Spinal cord (tissue), 10 donors: ENCODE measurements around the gene SPON1. TPM values are rescaled to one million over a fixed set of nuclear protein-coding genes. Genes with fewer than 3 reads are reported as not detected.
"Not testable (repeated sequence)": the region's sequence is repeated elsewhere in the genome, so short reads cannot be mapped to it uniquely, and the experiment has no call there.

ENCODE experiments used
- DNase-seq, 6 donors: peaks; one replicate each; pipeline versions ENCODE4 v3.0.0 to v3.0.0-alpha.2; 2013 to 2015; ENCODE audit warnings: low spot score in 6 of 6, low read depth in 4 of 6
- H3K27ac ChIP-seq: one replicate; pipeline ENCODE4 v1.5.1; 2013; ENCODE audit warnings: low read depth, low read length, control low read depth
- H3K27me3 ChIP-seq: one replicate; pipeline ENCODE4 v1.6.1; 2013; ENCODE audit warnings: low read length; ENCODE audit not compliant: control insufficient read depth, insufficient read depth
- H3K36me3 ChIP-seq: one replicate; pipeline ENCODE4 v1.6.1; 2013; ENCODE audit warnings: low read length; ENCODE audit not compliant: control insufficient read depth, insufficient read depth
- H3K4me1 ChIP-seq: one replicate; pipeline ENCODE4 v1.6.1; 2013; ENCODE audit warnings: low read length; ENCODE audit not compliant: control insufficient read depth, insufficient read depth
- H3K4me3 ChIP-seq: one replicate; pipeline ENCODE4 v1.5.1; 2013; ENCODE audit warnings: low read depth, low read length, control low read depth
- H3K9me3 ChIP-seq: one replicate; pipeline ENCODE4 v1.6.1; 2013; ENCODE audit warnings: low read length; ENCODE audit not compliant: control insufficient read depth, insufficient read depth
- WGBS: methylation state at CpG from one replicate; pipeline ENCODE4 v1.1.5; 2013; ENCODE audit warnings: missing lambda C conversion rate; ENCODE audit not compliant: insufficient coverage; 5-methylcytosine and 5-hydroxymethylcytosine counted together
- long read RNA-seq, 4 donors: transcript quantifications; one replicate each; lab custom pipeline, GENCODE V29; 2026
- polyA plus RNA-seq, 2 donors: library from polyadenylated mRNA; unstranded; fragments of 120-200 nt; gene quantifications; one replicate each; pipeline ENCODE4 v1.2.1, GENCODE V29; 2013; ENCODE audit not compliant: insufficient read length in 2 of 2
- total RNA-seq, 2 donors: library from RNA; depleted of rRNA in 1 of 2; stranded (reverse); fragments of 120-200 nt in 1 of 2; fragments of >200 nt in 1 of 2; gene quantifications; one replicate each; pipeline versions ENCODE4 v1.2.3 to v1.2.4, GENCODE V29; 2013 to 2014
- donor health status: healthy.

SPON1 gene
- total RNA-seq (10 to 100 TPM; 84.4 to 87.4 TPM), polyA plus RNA-seq (100 to 1,000 TPM; 125 to 193 TPM)
- long read RNA-seq, donor 1, full-length matches to known transcripts: 29 of 34 reads
- long read RNA-seq, donor 1, partial matches to known transcripts: 5 of 34 reads
- long read RNA-seq, donor 1, other reads (novel, unspliced or antisense): 0 of 34 reads
- long read RNA-seq, donor 2, full-length matches to known transcripts: 20 of 40 reads
- long read RNA-seq, donor 2, partial matches to known transcripts: 20 of 40 reads
- long read RNA-seq, donor 2, other reads (novel, unspliced or antisense): 0 of 40 reads
- long read RNA-seq, donor 3, full-length matches to known transcripts: 13 of 54 reads
- long read RNA-seq, donor 3, partial matches to known transcripts: 41 of 54 reads
- long read RNA-seq, donor 3, other reads (novel, unspliced or antisense): 0 of 54 reads
- long read RNA-seq, donor 4, full-length matches to known transcripts: 10 of 10 reads
- long read RNA-seq, donor 4, partial matches to known transcripts: 0 of 10 reads
- long read RNA-seq, donor 4, other reads (novel, unspliced or antisense): 0 of 10 reads

GRCh38 chr11:13962562-13963168 is at the start of gene SPON1:
Gene SPON1 (plus strand): TSS chr11:13962723. CDS start chr11:13962905, 182 bp downstream.
- Histone ChIP-seq H3K27ac (peak within 1 kb of the TSS; percentile 84), H3K27me3 (peaks cover 43% of the 10 kb centered on the region)
- WGBS: under 1% methylated on average over 74 of the region's 74 CpGs

GRCh38 chr11:13917264-13917663 is 45.3 kb upstream of the SPON1 start:
- Histone ChIP-seq H3K27me3 (no peaks in the 10 kb centered on the region), H3K27ac (no peak overlapping the region), H3K36me3 (no peaks in the 10 kb centered on the region), H3K4me1 (no peaks in the 10 kb centered on the region), H3K4me3 (no peak overlapping the region), H3K9me3 (no peaks in the 10 kb centered on the region)
- DNase-seq: no peak
- 14% methylated on average over 1 of the region's 1 CpG for WGBS

More at GRCh38 chr11:13962562-13963168, at the start of gene SPON1:
- H3K9me3 ChIP-seq: no peaks in the 10 kb centered on the region
- peaks cover 27% of the 10 kb centered on the region for H3K4me1 ChIP-seq
- peaks cover 2% of the 10 kb centered on the region for H3K36me3 ChIP-seq
- DNase-seq: peak in 2 of 6 donors; percentile 92 to 93
- peak within 1 kb of the TSS; percentile 56 for H3K4me3 ChIP-seq

DNA sequence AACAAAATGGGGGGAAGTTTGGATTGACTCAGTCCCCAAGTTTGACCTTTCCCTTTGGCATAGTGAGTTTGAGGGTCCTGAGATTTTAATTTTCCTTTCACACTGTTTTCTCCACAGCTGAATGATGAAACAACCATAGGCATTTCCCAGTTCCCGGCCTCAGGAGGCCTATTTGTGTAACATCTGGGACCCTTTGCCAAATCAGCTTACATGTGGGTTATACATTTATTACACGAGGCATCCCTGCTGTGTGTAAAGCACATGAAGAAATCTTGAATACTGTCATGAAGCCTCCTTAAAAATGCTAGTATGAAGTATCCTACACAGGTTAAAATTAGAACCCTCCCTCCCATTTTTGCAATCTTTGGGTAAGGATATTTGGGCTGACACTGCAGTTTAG is 44.6 kb upstream of the SPON1 start:
- Histone ChIP-seq H3K27ac (no peak overlapping the region), H3K4me3 (no peak overlapping the region), H3K27me3 (no peaks in the 10 kb centered on the region), H3K9me3 (no peaks in the 10 kb centered on the region), H3K36me3 (no peaks in the 10 kb centered on the region), H3K4me1 (no peaks in the 10 kb centered on the region)
- DNase-seq: no peak
- WGBS: no CpG with 5 or more reads among the region's 2 CpGs

DNA sequence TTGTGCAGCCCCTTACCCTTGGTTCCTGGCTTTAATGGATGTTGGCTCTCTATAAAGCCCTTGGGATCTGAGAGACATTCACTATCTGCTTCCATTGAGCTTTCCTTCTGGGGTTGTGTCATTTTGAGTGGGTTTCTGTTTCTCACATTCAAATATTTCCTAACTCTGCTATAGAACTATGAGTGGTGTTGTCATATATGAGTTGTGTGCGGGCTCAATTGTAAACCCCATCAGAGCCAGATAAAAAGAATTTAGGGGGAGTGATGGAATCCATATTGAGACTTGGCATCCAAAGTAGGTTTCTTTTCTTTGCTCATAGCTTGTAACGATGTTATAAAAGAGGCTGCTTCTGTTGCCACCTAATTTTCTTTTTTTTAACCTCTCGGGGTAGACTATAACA is 41.8 kb upstream of the SPON1 start:
- Histone ChIP-seq H3K27me3 (peaks cover 5% of the 10 kb centered on the region), H3K4me3 (no peak overlapping the region), H3K27ac (no peak overlapping the region), H3K9me3 (no peaks in the 10 kb centered on the region), H3K36me3 (no peaks in the 10 kb centered on the region), H3K4me1 (no peaks in the 10 kb centered on the region)
- no peak for DNase-seq
- no CpG with 5 or more reads among the region's 3 CpGs for WGBS

DNA sequence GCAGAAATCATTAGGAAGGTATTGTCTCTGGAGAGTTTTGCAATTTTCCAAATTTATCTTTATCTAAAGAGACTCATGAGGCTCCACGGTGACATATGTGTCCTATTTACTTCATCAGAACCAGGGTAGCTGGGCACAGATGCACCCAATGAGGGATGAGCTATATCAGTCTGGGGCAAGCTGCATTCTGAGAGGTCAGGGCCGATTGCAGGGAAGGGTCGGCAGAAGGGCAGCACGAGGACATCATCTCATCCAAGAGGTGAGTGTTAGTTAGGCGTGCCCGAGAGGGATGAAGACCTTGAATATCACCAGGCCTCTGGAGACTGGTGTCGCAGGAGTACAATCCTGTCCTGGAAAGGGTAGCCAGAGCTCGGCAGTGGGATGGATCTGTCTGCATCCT is 41.0 kb upstream of the SPON1 start:
- WGBS: 67% methylated on average over 7 of the region's 8 CpGs
- no peak for DNase-seq
- no peaks in the 10 kb centered on the region for H3K4me1 ChIP-seq
- H3K27me3 ChIP-seq: peaks cover 5% of the 10 kb centered on the region
- no peak overlapping the region for H3K27ac ChIP-seq
- no peaks in the 10 kb centered on the region for H3K36me3 ChIP-seq
- no peak overlapping the region for H3K4me3 ChIP-seq
- no peaks in the 10 kb centered on the region for H3K9me3 ChIP-seq

DNA sequence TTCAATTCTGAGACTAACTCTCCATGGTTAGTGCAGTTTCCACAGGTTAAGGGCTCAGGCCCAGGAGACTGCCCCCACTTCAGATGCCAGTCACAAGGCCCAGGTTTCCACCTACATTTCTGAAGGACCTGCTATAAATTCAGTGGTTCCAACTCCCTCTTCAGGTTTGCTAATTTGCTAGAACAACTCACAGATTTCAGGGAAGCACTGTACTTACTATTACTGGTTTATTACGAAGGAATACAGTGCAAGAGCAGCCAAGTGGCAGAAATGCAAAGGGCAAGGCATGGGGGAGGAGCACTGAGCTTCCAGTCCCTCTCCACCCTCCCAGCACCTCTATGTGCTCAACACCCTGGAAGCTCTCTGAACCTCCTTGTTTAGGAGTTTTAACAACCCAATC is 39.3 kb upstream of the SPON1 start:
- Histone ChIP-seq H3K4me1 (peaks cover 3% of the 10 kb centered on the region), H3K4me3 (no peak overlapping the region), H3K27ac (no peak overlapping the region), H3K27me3 (peaks cover 5% of the 10 kb centered on the region), H3K9me3 (no peaks in the 10 kb centered on the region), H3K36me3 (no peaks in the 10 kb centered on the region)
- 60% methylated on average over 1 of the region's 1 CpG for WGBS
- no peak for DNase-seq

DNA sequence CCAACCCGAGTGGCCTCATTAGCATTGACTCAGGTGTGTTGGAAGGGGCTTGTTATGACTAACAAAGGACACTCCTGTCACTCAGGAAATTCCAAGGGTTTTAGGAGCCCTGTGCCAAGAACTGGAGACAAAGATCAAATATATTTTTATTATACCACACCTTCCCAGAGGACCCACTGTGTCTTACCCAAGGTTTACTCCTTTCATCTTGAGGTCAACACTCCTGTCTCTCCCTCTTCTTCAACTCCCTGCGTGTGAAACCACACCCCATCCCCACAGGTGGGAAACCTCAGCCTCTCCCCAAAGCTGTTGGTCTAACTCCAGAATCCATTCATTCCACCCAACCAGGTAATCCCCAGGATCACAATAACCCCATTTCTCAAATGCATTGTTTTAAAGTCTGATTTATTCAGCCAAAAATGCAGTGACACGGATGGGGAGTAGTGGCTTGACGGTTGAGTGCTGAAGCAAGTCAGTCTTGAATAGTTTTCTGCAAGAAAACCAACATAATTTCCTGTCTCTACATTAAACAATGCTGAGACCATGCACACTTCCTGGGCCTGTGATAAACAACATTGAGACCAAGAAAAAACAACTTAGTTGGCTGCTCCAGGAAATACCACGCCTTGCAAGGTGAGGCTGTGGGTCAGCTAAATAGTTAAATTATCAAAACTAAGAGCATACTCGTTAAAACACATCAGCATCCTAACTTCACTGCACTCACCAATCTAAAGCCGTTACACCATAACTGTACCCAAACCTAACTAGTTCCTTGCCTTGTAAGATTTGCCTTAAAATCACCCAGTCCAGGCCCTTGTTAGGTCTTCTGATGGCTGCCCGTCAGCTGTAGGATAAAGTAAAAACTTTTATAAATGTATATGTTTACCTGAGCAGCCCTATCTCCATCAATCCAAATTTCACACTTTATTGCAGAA is 38.5 kb upstream of the SPON1 start:
- Histone ChIP-seq H3K4me3 (no peak overlapping the region), H3K36me3 (no peaks in the 10 kb centered on the region), H3K27ac (no peak overlapping the region), H3K27me3 (peaks cover 5% of the 10 kb centered on the region), H3K4me1 (peaks cover 3% of the 10 kb centered on the region), H3K9me3 (no peaks in the 10 kb centered on the region)
- DNase-seq: no peak
- 73% methylated on average over 4 of the region's 8 CpGs for WGBS

- WGBS: 89% methylated on average over 1 of the region's 2 CpGs
- Histone ChIP-seq H3K4me1 (peaks cover 9% of the 10 kb centered on the region), H3K27me3 (peaks cover 5% of the 10 kb centered on the region), H3K4me3 (no peak overlapping the region), H3K9me3 (no peaks in the 10 kb centered on the region), H3K36me3 (no peaks in the 10 kb centered on the region), H3K27ac (no peak overlapping the region)
- no peak for DNase-seq
Observed at GRCh38 chr11:13924801-13925327, 37.7 kb upstream of the SPON1 start.

GRCh38 chr11:13926366-13926765 is 36.2 kb upstream of the SPON1 start:
- not testable (repeated sequence) for DNase-seq, H3K27ac ChIP-seq, H3K4me1 ChIP-seq, H3K36me3 ChIP-seq, H3K27me3 ChIP-seq, H3K4me3 ChIP-seq, H3K9me3 ChIP-seq
- 90% methylated on average over 4 of the region's 5 CpGs for WGBS
